NT2/D1 (cell line): Measurements from ENCODE around the gene POLN.

Experiments used
- SUZ12 ChIP-seq: IDR thresholded peaks from 2 replicates; pipeline ENCODE4 v1.6.1; 2011; ENCODE audit not compliant: insufficient read length, insufficient read depth; ENCODE audit errors: extremely low read depth
- YY1 ChIP-seq: IDR thresholded peaks from 2 replicates; pipeline ENCODE4 v1.6.1; 2011; ENCODE audit not compliant: insufficient read length, insufficient read depth
- ZNF274 ChIP-seq: IDR thresholded peaks from 2 replicates; pipeline ENCODE4 v1.6.1; 2011; ENCODE audit warnings: mild to moderate bottlenecking, low read depth, low read length

- no peak for TF ChIP-seq ZNF274
- TF ChIP-seq SUZ12 = no peak
- TF ChIP-seq YY1 = no peak
These were observed 23.5 kb upstream of the POLN start for GRCh38 chr4:2265113-2266110.
